A549 (cell line): ENCODE results near the gene DUS2.

Experiments used
- CTCF ChIP-seq: fragments of >200 bp; sonication (Bioruptor Twin); formaldehyde crosslinking; IDR thresholded peaks from 3 replicates; pipeline ENCODE4 v1.5.1; 2016
- MAFK ChIP-seq: fragments of 450-650 bp; IDR thresholded peaks from 2 replicates; pipeline ENCODE4 v1.6.1; 2014; ENCODE audit not compliant: partially characterized antibody
- MYC ChIP-seq: IDR thresholded peaks from 2 replicates; pipeline ENCODE4 v1.6.1; 2012; ENCODE audit warnings: mild to moderate bottlenecking, inconsistent platforms, low read length, improper control_type of control experiment, borderline replicate concordance
- PBX3 ChIP-seq: IDR thresholded peaks from 2 replicates; pipeline ENCODE4 v1.6.1; 2012
- POLR2A ChIP-seq: IDR thresholded peaks from 2 replicates; pipeline ENCODE4 v1.6.1; 2012; ENCODE audit warnings: mild to moderate bottlenecking, low read length
- RCOR1 ChIP-seq: fragments of 150-350 bp; IDR thresholded peaks from 2 replicates; pipeline ENCODE4 v1.6.1; 2014; ENCODE audit warnings: antibody characterized with exemption, low read length, low read depth
- SMC3 ChIP-seq: fragments of >200 bp; sonication (Bioruptor Twin); formaldehyde crosslinking; IDR thresholded peaks from 3 replicates; pipeline ENCODE4 v1.6.1; 2018; ENCODE audit warnings: inconsistent platforms
- TF ChIP-seq, protein P1 (sequence below): fragments of 200-600 bp; sonication (generic); IDR thresholded peaks from 2 replicates; pipeline ENCODE4 v1.6.1; 2016; ENCODE audit warnings: antibody characterized with exemption, mild to moderate bottlenecking, moderate library complexity
- TF ChIP-seq, protein P2 (sequence below): fragments of 150-350 bp; IDR thresholded peaks from 2 replicates; pipeline ENCODE4 v1.6.1; 2014; ENCODE audit warnings: low read depth, mild to moderate bottlenecking, low read length

DNA sequence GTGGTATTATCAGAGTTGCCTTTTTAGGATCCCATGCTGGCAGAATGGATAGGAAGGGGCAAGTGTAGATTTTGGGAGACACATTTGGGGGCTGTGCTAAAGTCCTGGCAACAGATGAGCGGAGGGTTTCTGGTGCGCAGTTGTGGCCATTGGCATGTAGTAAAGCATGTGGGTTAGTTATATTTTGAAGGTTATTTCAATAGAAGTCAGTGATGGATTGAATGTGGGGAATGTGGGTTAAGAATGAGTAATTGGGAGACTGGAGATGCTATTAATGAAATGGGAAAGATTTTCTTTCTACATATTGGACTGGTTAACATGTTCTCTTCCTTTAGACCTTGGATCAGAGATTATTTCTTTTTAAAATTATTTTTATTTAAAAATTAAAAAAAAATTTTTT, 10.0 kb downstream of the DUS2 start:
- TF ChIP-seq CTCF (no peak), SMC3 (no peak), RCOR1 (no peak), MAFK (no peak), POLR2A (no peak), MYC (no peak), PBX3 (no peak)
- TF ChIP-seq, protein P1, sequence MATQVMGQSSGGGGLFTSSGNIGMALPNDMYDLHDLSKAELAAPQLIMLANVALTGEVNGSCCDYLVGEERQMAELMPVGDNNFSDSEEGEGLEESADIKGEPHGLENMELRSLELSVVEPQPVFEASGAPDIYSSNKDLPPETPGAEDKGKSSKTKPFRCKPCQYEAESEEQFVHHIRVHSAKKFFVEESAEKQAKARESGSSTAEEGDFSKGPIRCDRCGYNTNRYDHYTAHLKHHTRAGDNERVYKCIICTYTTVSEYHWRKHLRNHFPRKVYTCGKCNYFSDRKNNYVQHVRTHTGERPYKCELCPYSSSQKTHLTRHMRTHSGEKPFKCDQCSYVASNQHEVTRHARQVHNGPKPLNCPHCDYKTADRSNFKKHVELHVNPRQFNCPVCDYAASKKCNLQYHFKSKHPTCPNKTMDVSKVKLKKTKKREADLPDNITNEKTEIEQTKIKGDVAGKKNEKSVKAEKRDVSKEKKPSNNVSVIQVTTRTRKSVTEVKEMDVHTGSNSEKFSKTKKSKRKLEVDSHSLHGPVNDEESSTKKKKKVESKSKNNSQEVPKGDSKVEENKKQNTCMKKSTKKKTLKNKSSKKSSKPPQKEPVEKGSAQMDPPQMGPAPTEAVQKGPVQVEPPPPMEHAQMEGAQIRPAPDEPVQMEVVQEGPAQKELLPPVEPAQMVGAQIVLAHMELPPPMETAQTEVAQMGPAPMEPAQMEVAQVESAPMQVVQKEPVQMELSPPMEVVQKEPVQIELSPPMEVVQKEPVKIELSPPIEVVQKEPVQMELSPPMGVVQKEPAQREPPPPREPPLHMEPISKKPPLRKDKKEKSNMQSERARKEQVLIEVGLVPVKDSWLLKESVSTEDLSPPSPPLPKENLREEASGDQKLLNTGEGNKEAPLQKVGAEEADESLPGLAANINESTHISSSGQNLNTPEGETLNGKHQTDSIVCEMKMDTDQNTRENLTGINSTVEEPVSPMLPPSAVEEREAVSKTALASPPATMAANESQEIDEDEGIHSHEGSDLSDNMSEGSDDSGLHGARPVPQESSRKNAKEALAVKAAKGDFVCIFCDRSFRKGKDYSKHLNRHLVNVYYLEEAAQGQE = no peak
- TF ChIP-seq, protein P2, sequence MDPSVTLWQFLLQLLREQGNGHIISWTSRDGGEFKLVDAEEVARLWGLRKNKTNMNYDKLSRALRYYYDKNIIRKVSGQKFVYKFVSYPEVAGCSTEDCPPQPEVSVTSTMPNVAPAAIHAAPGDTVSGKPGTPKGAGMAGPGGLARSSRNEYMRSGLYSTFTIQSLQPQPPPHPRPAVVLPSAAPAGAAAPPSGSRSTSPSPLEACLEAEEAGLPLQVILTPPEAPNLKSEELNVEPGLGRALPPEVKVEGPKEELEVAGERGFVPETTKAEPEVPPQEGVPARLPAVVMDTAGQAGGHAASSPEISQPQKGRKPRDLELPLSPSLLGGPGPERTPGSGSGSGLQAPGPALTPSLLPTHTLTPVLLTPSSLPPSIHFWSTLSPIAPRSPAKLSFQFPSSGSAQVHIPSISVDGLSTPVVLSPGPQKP = no peak
